ENCODE data around the gene ANXA6.

DNA sequence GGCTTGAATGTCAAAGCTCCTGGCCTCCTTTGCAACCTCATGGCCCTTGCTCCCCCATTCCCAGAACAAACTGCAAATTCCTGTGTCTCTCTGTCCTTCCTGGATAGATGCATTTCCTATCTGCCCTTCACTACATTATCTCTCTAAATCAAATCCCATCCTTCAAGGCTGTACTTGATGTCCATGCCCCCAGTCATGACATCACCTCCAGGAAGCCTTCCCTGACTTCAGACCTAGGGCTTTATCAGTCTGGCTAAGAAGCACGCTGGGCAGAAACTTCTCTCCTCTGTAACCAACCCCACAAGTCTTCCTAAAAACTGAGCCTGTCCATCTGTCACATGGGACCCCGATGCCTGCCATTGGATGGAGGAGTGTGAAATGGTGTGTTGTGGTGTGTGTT, 51.1 kb downstream of the ANXA6 start:
- TF ChIP-seq, protein P1, sequence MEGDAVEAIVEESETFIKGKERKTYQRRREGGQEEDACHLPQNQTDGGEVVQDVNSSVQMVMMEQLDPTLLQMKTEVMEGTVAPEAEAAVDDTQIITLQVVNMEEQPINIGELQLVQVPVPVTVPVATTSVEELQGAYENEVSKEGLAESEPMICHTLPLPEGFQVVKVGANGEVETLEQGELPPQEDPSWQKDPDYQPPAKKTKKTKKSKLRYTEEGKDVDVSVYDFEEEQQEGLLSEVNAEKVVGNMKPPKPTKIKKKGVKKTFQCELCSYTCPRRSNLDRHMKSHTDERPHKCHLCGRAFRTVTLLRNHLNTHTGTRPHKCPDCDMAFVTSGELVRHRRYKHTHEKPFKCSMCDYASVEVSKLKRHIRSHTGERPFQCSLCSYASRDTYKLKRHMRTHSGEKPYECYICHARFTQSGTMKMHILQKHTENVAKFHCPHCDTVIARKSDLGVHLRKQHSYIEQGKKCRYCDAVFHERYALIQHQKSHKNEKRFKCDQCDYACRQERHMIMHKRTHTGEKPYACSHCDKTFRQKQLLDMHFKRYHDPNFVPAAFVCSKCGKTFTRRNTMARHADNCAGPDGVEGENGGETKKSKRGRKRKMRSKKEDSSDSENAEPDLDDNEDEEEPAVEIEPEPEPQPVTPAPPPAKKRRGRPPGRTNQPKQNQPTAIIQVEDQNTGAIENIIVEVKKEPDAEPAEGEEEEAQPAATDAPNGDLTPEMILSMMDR (IDR thresholded peaks at IDR 0.05 in 4 of 5, conservative IDR thresholded peaks at IDR 0.05 in 1 of 5) = no peak
- TF ChIP-seq POLR2A (IDR thresholded peaks at IDR 0.05) = no peak

All from gastrocnemius medialis (tissue), 4 donors.